HS-5 (cell line): ENCODE measurements around the gene RNF145.
"Not testable (repeated sequence)": the region's sequence is repeated elsewhere in the genome, so short reads cannot be mapped to it uniquely, and the experiment has no call there.

ENCODE experiments used
- DNase-seq: peaks from one replicate; pipeline ENCODE4 v3.0.0-alpha.2; 2012; ENCODE audit warnings: low read depth

The RNF145 gene

DNA sequence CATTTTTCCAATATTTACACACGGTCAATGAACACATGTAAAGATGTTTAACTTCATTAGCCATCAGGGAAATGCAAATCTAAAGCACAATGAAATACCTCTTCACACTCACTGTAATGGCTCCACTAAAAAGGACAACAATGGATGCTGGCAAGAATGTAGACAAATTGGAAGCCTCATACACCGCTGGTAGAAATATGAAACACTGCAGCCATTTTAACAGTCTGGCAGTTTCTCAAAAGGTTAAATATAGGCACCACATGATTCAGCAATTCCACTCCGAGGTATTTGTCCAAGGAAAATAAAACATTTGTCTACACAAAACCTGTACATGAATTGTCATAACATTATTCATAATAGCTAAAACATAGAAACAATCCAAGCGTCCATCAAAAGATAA lies 20.0 kb downstream of the RNF145 start:
- no peak for DNase-seq

DNA sequence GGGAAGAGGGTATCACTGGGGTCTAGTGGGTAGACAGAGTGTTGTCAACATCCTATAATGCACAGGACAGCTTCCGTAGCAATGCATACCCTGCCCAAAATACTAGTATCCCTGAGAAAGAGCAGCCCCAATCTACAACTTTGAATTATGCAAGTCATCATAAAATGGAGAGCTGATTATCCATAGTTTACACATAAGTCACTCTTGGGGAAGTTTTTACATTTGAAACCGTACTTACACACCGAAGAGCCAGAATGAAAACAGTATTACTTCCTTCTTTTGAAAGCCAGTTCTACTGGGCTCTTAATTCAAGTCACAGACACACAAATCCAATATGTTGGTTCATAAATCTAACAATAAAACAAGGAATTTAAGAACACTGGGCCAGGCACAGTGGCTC lies 21.6 kb downstream of the RNF145 start:
- no peak for DNase-seq

- no peak for DNase-seq
Observed at GRCh38 chr5:159186319-159186718, 23.0 kb downstream of the RNF145 start.

- DNase-seq: no peak
Observed at GRCh38 chr5:159185773-159186172, 23.6 kb downstream of the RNF145 start.

DNA sequence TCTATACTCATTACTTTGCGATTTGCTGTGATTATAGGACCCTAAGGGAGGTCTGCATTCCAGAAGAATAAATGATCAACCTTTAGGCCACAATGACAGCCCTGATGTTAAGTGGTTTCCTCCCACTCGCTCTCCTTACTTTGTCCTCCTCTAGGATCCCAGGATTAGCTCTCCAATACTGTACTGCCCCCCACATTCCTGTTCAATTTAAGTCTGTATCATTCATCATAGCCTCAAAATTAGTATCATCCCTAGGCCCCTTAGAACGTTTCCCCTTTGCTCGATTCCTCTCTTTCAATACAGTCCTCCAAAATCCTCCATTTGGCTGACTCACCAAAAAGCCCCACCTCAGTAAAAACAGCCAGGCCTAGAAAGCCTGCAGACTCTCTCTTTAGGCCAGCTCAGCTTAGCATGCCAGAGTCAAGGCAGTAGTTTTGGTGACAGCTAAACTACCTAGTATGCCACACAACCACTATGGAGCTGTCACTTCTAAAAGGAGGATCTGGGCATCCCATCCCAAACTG lies 24.4 kb downstream of the RNF145 start:
- peak; percentile 89 for DNase-seq

DNA sequence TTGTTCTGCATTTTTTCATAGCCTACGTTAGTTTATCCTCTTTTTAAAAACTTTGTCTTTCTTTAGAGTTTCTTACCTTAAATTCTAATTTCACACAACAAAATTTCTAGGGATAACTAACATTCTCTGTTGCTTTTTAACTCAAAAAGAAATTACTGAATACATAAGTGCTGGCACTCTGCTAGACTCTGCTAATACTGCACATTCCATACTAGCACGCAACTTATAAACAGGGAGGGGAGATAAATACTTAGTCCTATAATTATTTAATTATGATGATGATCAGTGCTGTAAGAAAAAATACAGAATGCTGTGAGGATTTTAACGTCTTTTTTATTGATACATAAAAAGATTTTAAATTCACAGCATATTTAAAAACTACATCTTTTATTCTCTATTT lies 25.1 kb downstream of the RNF145 start:
- DNase-seq: no peak

GRCh38 chr5:159183247-159183646 lies 26.1 kb downstream of the RNF145 start:
- no peak for DNase-seq

GRCh38 chr5:159182691-159183090 lies 26.7 kb downstream of the RNF145 start:
- no peak for DNase-seq

GRCh38 chr5:159181651-159182050 lies 27.7 kb downstream of the RNF145 start:
- no peak for DNase-seq

DNA sequence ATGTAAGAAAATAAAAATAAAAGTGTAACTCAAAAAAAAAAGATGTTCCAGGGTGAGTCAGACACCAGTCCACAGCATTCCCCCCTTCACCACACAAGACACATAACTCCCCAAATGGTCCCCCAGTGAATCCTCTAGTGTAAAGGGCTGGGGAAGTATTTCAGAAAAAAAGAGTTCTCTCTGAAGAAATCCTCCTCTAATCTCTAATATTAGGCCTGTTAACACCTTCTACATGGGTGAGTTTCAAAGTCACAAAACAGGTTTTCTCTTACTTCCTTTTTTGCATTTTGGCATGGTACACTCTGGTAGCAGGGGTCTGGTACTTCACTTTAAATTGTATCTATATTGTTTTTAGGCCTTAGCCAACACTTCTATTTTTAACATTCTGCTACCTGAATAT lies 28.2 kb downstream of the RNF145 start:
- no peak for DNase-seq

DNA sequence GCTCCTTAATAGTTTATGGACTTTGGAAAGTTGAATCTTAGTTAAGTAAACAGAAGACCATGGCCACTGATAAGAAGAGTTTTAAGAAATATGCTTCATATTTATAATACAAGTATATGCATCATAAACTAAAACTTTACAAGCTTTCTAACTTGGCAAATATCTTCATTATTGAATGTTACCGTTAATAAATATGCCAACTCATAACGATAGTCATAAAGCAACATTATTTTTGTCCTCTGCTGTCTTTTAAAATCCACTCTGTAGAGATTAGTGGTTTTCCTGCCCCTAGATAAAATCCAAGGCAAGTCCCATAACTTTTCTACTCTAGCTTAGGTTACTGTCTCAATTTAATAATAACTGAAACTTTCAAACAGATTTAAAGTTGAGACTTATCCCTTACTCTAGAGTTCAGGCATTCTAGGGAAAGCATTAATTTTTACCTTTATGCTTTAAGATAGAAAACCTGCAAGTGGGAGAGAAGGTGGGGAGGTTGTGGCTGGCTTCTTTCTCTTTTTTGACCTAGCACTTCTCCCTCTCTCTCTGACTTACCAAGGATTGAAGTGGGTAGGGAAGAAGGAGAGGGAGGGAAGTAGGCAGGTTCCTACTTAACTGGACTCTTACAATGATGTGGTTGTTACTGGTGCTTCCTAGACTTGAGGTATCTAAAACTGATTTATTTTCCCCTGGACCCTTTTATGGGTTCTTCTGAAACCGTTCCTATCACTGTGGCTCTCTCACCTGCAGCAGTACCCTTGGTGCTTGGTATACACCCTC lies 29.6 kb downstream of the RNF145 start:
- no peak for DNase-seq

GRCh38 chr5:159178978-159179377 lies 30.4 kb downstream of the RNF145 start:
- peak; percentile 81 for DNase-seq

DNA sequence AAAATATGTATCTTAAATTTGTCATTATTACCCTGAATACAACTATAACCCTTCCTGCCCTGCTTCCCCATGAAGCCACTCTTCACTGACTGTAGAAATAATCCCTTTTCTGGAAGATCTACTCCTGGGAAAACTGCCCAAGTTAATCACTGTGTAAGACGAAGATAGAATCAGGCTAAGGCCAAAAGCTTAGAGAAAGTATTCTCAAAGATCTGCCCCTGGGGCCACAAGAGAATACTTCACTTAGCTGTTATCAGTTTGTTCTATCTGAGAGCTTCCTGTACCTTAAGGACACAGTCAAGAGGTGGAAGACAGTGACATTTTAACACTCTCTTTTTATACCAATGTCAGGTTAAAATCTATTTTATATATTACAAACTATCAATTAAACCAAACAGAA lies 33.8 kb downstream of the RNF145 start:
- DNase-seq: no peak

DNA sequence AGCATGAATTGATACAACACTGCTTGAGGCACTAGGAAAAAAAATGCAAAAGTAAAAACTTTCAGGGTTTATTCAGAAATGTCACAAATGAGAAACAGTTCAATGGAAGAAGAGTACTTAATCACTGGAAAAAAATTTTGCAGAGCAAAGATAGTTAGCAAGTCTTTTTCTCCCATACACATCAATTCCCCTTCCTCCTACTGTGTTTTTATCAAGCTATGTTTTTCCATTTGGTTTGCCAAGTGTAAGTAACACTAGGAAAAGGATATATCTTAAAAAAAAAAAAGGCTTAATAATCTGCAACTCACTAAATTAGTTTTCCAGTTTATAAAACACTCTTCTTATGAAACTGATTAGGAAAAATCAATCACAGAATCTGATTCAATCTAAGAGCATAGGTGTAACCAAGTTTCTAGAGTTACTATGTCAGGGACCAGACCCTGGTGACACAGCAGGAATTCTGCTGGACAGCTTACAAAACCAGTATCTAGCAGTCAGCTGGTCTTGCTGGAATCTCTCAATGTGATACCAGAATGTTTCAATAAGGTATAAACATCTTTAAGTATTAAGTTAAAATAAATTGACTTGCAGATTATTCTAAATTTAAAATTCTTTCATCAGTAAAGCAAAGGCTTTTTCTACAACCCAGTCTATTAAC lies 34.7 kb downstream of the RNF145 start:
- no peak for DNase-seq

GRCh38 chr5:159171274-159171673 lies 38.1 kb downstream of the RNF145 start:
- DNase-seq: no peak

- DNase-seq: no peak
Observed at GRCh38 chr5:159170021-159170420, 39.3 kb downstream of the RNF145 start.

DNA sequence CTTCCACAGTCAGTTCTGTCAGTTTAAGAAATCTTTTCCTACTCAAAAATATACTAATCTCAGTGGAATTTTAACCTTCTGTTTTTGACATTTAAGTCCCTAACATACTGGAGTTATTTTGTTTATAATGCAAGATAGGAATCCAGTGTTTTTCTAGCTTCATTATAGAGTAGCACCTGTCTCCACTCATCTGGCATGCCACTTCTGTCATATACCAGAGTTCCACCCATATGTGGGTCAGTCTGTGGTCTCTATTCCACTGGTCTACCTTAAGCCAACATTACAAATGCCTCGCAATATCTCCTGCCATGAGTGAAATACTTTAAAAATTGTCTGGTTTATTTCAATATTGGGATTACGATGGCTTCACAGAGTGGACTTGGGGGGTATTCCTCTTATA lies 42.9 kb downstream of the RNF145 start:
- no peak for DNase-seq

DNA sequence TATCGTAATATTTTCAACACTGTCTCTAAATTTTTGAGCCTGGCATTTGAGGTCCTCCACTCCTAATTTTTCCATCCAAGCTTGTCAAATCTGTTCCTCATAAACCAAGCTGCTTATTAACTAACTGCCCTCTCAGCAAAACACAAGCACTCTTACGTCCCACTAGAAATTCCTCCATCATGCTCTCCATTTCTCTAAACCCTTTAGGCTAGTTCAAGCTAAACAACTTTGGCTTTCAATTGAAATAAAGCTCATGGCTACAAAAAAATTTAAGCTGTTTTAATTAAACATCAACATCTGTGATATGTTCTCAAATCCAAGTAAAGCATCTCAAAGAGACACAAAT lies 45.7 kb downstream of the RNF145 start:
- no peak for DNase-seq

GRCh38 chr5:159163027-159163700 lies 46.2 kb downstream of the RNF145 start:
- peak; percentile 86 for DNase-seq

DNA sequence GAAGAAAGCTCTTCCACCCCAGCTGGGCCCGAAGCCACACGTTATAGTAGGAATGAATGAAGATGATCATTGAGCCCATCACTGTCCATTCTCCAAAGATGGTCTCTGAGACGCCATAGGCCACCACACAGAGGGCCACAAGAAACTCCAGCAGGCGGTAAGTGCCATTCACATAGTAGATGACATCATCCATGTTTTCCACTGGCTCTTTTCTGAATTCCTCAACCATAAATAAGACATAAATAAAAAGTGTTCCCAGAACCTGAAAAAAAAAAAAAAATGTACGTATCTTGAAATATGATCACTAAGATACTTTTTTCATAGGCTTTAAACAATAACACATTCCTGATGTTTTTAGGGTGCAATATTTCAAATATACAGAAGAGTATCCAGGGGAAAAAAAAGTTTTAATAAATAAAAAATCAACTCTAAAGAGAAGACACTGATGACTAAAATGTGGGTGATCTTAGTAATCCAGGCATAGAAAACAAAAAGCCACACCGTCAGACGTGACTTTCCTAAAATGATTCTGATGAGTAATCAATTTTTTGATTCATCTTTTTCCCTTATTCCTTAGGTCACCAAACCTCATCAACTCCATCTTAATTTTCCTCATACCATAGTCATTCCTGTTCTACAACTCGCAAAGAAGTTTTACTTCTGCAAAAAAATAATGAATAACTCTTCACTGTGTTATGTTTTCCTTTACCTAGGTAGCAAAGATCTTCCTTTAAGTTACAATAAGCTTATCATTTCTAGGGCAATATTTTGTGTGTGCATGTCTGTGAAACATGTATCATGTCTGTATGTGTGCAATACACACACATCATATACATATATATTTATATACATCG lies 47.8 kb downstream of the RNF145 start:
- DNase-seq: no peak

DNA sequence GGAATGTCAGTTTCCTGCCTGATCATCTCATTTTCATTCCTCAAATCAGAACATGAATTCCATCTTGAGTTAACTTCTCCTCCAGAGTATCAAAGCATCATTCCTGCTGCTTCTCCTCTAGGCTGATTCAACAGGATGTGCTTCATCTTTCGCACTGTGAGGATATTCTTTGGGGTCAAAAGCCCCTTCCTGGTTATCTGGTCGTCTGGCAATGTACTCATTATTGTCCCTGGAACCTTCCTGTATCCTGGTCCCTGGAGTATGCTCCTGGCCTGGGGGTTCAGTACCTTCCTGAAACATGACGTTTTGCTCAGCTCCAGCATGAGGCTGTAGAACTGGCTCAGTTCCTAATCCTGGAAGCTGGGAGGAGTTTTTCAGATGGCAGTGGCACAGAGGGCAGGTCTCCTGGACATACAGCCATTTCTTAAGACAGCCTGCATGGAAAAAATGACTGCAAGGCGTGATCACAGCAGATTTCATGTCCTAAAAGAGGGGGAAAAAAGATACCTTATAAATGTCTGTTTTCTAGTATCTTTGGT lies 50.7 kb downstream of the RNF145 start:
- DNase-seq: not testable (repeated sequence)

DNA sequence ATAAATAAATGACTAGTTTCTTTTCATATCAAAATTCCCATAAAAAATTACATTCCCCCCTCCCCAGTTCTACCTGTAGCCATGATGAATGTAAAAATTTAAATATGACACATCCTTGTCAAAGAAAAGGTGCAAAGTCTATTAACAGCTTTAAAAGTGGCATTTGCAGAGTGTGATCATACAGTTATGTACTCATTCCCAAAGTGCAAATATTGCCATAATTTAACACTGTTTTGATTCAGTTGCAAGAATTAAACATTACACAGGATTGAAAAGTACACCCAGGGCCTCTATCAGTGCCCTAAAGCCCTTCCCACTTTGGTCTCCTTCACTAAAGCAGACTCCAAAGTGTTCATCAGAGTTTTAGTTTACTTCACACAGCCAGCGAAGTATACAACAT lies 51.8 kb downstream of the RNF145 start:
- no peak for DNase-seq
